Stomach (tissue), 4 donors: ENCODE data around the gene DHDDS.

Experiments used
- EP300 ChIP-seq: sonication (generic); formaldehyde crosslinking; IDR thresholded peaks from one replicate; pipeline ENCODE4 v1.6.1; 2017; ENCODE audit warnings: antibody characterized with exemption
- POLR2A ChIP-seq, 4 donors: fragments of 450-650 bp; IDR thresholded peaks; one replicate each; pipeline ENCODE4 v1.6.1; 2016; ENCODE audit warnings: antibody characterized with exemption in 4 of 4, control low read depth in 2 of 4, mild to moderate bottlenecking in 1 of 4, moderate library complexity in 1 of 4
- POLR2AphosphoS5 ChIP-seq, 3 donors: sonication (generic); formaldehyde crosslinking; IDR thresholded peaks; one replicate each; pipeline ENCODE4 v1.6.1; 2016; ENCODE audit warnings: antibody characterized with exemption in 3 of 3
- TF ChIP-seq, protein P1 (sequence below), 7 experiments: fragments of 450-650 bp in 4 of 7; fragments of 200-600 bp in 3 of 7; sonication (generic) in 3 of 7; IDR thresholded peaks; one replicate each; pipeline ENCODE4 v1.5.1; 2016 to 2019; ENCODE audit warnings: antibody characterized with exemption in 7 of 7, control low read depth in 2 of 7, mild to moderate bottlenecking in 1 of 7

DNA sequence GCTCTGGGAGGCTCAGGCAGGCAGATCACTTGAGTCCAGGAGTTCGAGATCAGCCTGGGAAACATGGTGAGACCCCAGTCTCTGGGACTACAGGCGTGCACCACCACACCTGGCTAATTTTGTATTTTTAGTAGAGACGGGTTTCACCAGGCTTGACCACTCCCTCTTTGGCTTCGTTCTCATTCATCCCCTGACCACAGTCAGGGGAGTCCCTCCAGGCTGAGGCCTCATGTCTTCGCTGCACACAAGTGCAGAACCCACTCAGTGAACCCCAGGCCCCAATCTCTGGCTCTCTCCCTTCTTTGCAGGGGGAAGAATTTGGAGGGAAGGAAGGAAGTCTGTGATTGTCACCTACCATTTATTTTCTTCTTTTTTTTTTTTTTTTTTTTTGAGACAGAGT lies 88.2 kb downstream of the DHDDS start:
- TF ChIP-seq, protein P1, sequence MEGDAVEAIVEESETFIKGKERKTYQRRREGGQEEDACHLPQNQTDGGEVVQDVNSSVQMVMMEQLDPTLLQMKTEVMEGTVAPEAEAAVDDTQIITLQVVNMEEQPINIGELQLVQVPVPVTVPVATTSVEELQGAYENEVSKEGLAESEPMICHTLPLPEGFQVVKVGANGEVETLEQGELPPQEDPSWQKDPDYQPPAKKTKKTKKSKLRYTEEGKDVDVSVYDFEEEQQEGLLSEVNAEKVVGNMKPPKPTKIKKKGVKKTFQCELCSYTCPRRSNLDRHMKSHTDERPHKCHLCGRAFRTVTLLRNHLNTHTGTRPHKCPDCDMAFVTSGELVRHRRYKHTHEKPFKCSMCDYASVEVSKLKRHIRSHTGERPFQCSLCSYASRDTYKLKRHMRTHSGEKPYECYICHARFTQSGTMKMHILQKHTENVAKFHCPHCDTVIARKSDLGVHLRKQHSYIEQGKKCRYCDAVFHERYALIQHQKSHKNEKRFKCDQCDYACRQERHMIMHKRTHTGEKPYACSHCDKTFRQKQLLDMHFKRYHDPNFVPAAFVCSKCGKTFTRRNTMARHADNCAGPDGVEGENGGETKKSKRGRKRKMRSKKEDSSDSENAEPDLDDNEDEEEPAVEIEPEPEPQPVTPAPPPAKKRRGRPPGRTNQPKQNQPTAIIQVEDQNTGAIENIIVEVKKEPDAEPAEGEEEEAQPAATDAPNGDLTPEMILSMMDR (IDR thresholded peaks at IDR 0.05), result no peak
- TF ChIP-seq EP300 (no peak), POLR2A (IDR thresholded peaks at IDR 0.05) (no peak), POLR2AphosphoS5 (IDR thresholded peaks at IDR 0.05) (no peak)
